MV-4-11 (cell line): ENCODE results near the gene REEP1.
"Not testable (repeated sequence)": the region's sequence is repeated elsewhere in the genome, so short reads cannot be mapped to it uniquely, and the experiment has no call there.

Experiments
- DNase-seq: peaks from one replicate; lab custom pipeline; 2025; lab: John Stamatoyannopoulos, UW

The REEP1 gene

GRCh38 chr2:86243950-86244733, 93.3 kb downstream of the REEP1 start:
- DNase-seq = peak; percentile 70

GRCh38 chr2:86243272-86243671, 94.2 kb downstream of the REEP1 start:
- DNase-seq = no peak

GRCh38 chr2:86241611-86242010, 95.8 kb downstream of the REEP1 start:
- no peak for DNase-seq

- DNase-seq = no peak
Observed at GRCh38 chr2:86240251-86240650, 97.2 kb downstream of the REEP1 start.

GRCh38 chr2:86239745-86240144, 97.7 kb downstream of the REEP1 start:
- no peak for DNase-seq

GRCh38 chr2:86239326-86239725, 98.1 kb downstream of the REEP1 start:
- peak; percentile 64 for DNase-seq

- DNase-seq = no peak
Observed at GRCh38 chr2:86238354-86238753, 99.1 kb downstream of the REEP1 start.

GRCh38 chr2:86237172-86237571, 100.3 kb downstream of the REEP1 start:
- DNase-seq = no peak

- DNase-seq = no peak
Observed at GRCh38 chr2:86235196-86235980, 102.0 kb downstream of the REEP1 start.

- DNase-seq = no peak
Observed at GRCh38 chr2:86234563-86235131, 102.8 kb downstream of the REEP1 start.

- DNase-seq = no peak
Observed at GRCh38 chr2:86233436-86233835, 104.0 kb downstream of the REEP1 start.

GRCh38 chr2:86232910-86233309, 104.5 kb downstream of the REEP1 start:
- DNase-seq = no peak

- no peak for DNase-seq
Observed at GRCh38 chr2:86232373-86232784, 105.0 kb downstream of the REEP1 start.

- DNase-seq = no peak
Observed at GRCh38 chr2:86231680-86232372, 105.6 kb downstream of the REEP1 start.

- DNase-seq = no peak
Observed at GRCh38 chr2:86230961-86231360, 106.5 kb downstream of the REEP1 start.

GRCh38 chr2:86229221-86229620, 108.2 kb downstream of the REEP1 start:
- peak; percentile 36 for DNase-seq

- not testable (repeated sequence) for DNase-seq
Observed at GRCh38 chr2:86228574-86228973, 108.9 kb downstream of the REEP1 start.

GRCh38 chr2:86227685-86228084, 109.7 kb downstream of the REEP1 start:
- DNase-seq = no peak

- DNase-seq = no peak
Observed at GRCh38 chr2:86226636-86227520, 110.5 kb downstream of the REEP1 start.

- DNase-seq = peak; percentile 94
Observed at GRCh38 chr2:86226070-86226469, 111.4 kb downstream of the REEP1 start.

- peak; percentile 86 for DNase-seq
Observed at GRCh38 chr2:86225581-86225980, 111.8 kb downstream of the REEP1 start.
